Cardiac fibroblast (primary cell): ENCODE measurements around the gene PSMB11.
"Not testable (repeated sequence)": the region's sequence is repeated elsewhere in the genome, so short reads cannot be mapped to it uniquely, and the experiment has no call there.

Experiments
- DNase-seq, 2 donors: peaks; one replicate each; pipeline versions ENCODE4 v3.0.0 to v3.0.0-alpha.2; 2010; ENCODE audit warnings: low read depth in 2 of 2
- H3K4me3 ChIP-seq, 2 donors: replicated peaks in 1 of 2; 1 replicate in 1 of 2; 2 replicates in 1 of 2; pipeline ENCODE4 v1.5.1; 2011; ENCODE audit warnings: low read depth in 2 of 2, low read length in 2 of 2, mild to moderate bottlenecking in 2 of 2, moderate library complexity in 1 of 2
- CTCF ChIP-seq: IDR thresholded peaks from one replicate; pipeline ENCODE4 v1.5.1; 2011; ENCODE audit warnings: low read depth, mild to moderate bottlenecking, low read length, inconsistent platforms

Gene PSMB11

GRCh38 chr14:22998329-22999012 is 43.5 kb upstream of the PSMB11 start:
- TF ChIP-seq CTCF, result no peak
- no peak overlapping the region for H3K4me3 ChIP-seq

GRCh38 chr14:23000860-23001259 is 41.2 kb upstream of the PSMB11 start:
- H3K4me3 ChIP-seq, result no peak overlapping the region
- no peak for DNase-seq
- no peak for TF ChIP-seq CTCF

More at GRCh38 chr14:22998329-22999012, 43.5 kb upstream of the PSMB11 start:
- no peak for DNase-seq

GRCh38 chr14:23002592-23002991 is 39.4 kb upstream of the PSMB11 start:
- TF ChIP-seq CTCF, result no peak
- no peak overlapping the region for H3K4me3 ChIP-seq
- no peak for DNase-seq

- not testable (repeated sequence) for DNase-seq, H3K4me3 ChIP-seq
Measured at GRCh38 chr14:23004274-23004673, 37.7 kb upstream of the PSMB11 start.

GRCh38 chr14:23005451-23006187 is 36.4 kb upstream of the PSMB11 start:
- DNase-seq, result peak in 1 of 2 donors; percentile 14
- no peak overlapping the region for H3K4me3 ChIP-seq
- no peak for TF ChIP-seq CTCF

GRCh38 chr14:23006188-23006534 is 35.9 kb upstream of the PSMB11 start:
- no peak for DNase-seq
- no peak for TF ChIP-seq CTCF
- peak overlapping the region; percentile 69 to 76 for H3K4me3 ChIP-seq

GRCh38 chr14:23006544-23007419 is 35.2 kb upstream of the PSMB11 start:
- peak; percentile 40 for TF ChIP-seq CTCF
- peak overlapping the region; percentile 69 to 76 for H3K4me3 ChIP-seq
- peak; percentile 99 for DNase-seq
